H9 (cell line): ENCODE measurements around the gene RUBCN. TPM values are rescaled to one million over a fixed set of nuclear protein-coding genes. Genes with fewer than 3 reads are reported as not detected.
"Not testable (repeated sequence)": the region's sequence is repeated elsewhere in the genome, so short reads cannot be mapped to it uniquely, and the experiment has no call there.

ENCODE experiments used
- DNase-seq: peaks from one replicate; pipeline ENCODE4 v3.0.0-alpha.2; 2017
- H2AFZ ChIP-seq: one replicate; pipeline ENCODE4 v1.6.1; 2013; ENCODE audit warnings: mild to moderate bottlenecking, low read length, control low read depth, moderate library complexity
- H2AK5ac ChIP-seq: 2 replicates; pipeline ENCODE4 v1.6.1; 2013; ENCODE audit warnings: low read length, control low read depth, mixed read lengths; ENCODE audit not compliant: insufficient read length
- H2BK120ac ChIP-seq: one replicate; pipeline ENCODE4 v1.6.1; 2013; ENCODE audit warnings: low read depth, mild to moderate bottlenecking, low read length, control low read depth, inconsistent platforms; ENCODE audit not compliant: poor library complexity, severe bottlenecking
- H2BK12ac ChIP-seq: 2 replicates; pipeline ENCODE4 v1.6.1; 2013; ENCODE audit warnings: low read length, control low read depth, mixed read lengths, low read depth; ENCODE audit not compliant: insufficient read length
- H2BK15ac ChIP-seq: 2 replicates; pipeline ENCODE4 v1.6.1; 2013; ENCODE audit warnings: low read depth, low read length, control low read depth
- H2BK20ac ChIP-seq: one replicate; pipeline ENCODE4 v1.6.1; 2013; ENCODE audit warnings: low read depth, mild to moderate bottlenecking, low read length, control low read depth, inconsistent platforms; ENCODE audit not compliant: poor library complexity, severe bottlenecking
- H2BK5ac ChIP-seq: 2 replicates; pipeline ENCODE4 v1.6.1; 2013; ENCODE audit warnings: low read length, control low read depth, mixed read lengths; ENCODE audit not compliant: insufficient read length
- H3K14ac ChIP-seq: 2 replicates; pipeline ENCODE4 v1.6.1; 2013; ENCODE audit warnings: low read length, control low read depth; ENCODE audit not compliant: insufficient read depth
- H3K18ac ChIP-seq: 2 replicates; pipeline ENCODE4 v1.6.1; 2013; ENCODE audit warnings: low read depth, mild to moderate bottlenecking, mixed read lengths, low read length, control low read depth; ENCODE audit not compliant: insufficient read length
- H3K23ac ChIP-seq: 2 replicates; pipeline ENCODE4 v1.6.1; 2013; ENCODE audit warnings: low read length, control low read depth, mixed read lengths, low read depth; ENCODE audit not compliant: insufficient read length
- H3K23me2 ChIP-seq: 2 replicates; pipeline ENCODE4 v1.6.1; 2013; ENCODE audit warnings: low read depth, mild to moderate bottlenecking, mixed read lengths, low read length, control low read depth; ENCODE audit not compliant: insufficient read length, poor library complexity, severe bottlenecking
- H3K27ac ChIP-seq: 2 replicates; pipeline ENCODE4 v1.5.1; 2013; ENCODE audit warnings: low read length, control low read depth, mixed read lengths, low read depth; ENCODE audit not compliant: insufficient read length
- H3K27me3 ChIP-seq: 2 replicates; pipeline ENCODE4 v1.6.1; 2013; ENCODE audit warnings: low read length, control low read depth, inconsistent platforms; ENCODE audit not compliant: insufficient read depth
- H3K4ac ChIP-seq: 2 replicates; pipeline ENCODE4 v1.6.1; 2013; ENCODE audit warnings: low read depth, mild to moderate bottlenecking, control low read depth, inconsistent platforms, low read length, moderate library complexity
- H3K4me1 ChIP-seq: 2 replicates; pipeline ENCODE4 v1.6.1; 2013; ENCODE audit warnings: low read length, control low read depth, inconsistent platforms; ENCODE audit not compliant: insufficient read depth
- H3K4me2 ChIP-seq: 2 replicates; pipeline ENCODE4 v1.6.1; 2013; ENCODE audit warnings: low read length, control low read depth, mixed read lengths; ENCODE audit not compliant: insufficient read length, insufficient read depth
- H3K56ac ChIP-seq: 2 replicates; pipeline ENCODE4 v1.6.1; 2013; ENCODE audit warnings: low read depth, mild to moderate bottlenecking, mixed read lengths, low read length, control low read depth; ENCODE audit not compliant: insufficient read length
- H3K79me1 ChIP-seq: 2 replicates; pipeline ENCODE4 v1.6.1; 2013; ENCODE audit warnings: low read depth, mild to moderate bottlenecking, moderate library complexity, low read length, control low read depth, inconsistent platforms; ENCODE audit not compliant: insufficient read depth, poor library complexity, severe bottlenecking
- H3K79me2 ChIP-seq: 2 replicates; pipeline ENCODE4 v1.6.1; 2013; ENCODE audit warnings: low read length, control low read depth, inconsistent platforms; ENCODE audit not compliant: insufficient read depth
- H3K9ac ChIP-seq: 2 replicates; pipeline ENCODE4 v1.6.1; 2013; ENCODE audit warnings: low read length, control low read depth, mixed read lengths; ENCODE audit not compliant: insufficient read length; ENCODE audit errors: extremely low read depth
- H3K9me3 ChIP-seq: one replicate; pipeline ENCODE4 v1.6.1; 2013; ENCODE audit warnings: low read depth, low read length, inconsistent platforms; ENCODE audit not compliant: control insufficient read depth
- H3T11ph ChIP-seq: one replicate; pipeline ENCODE4 v1.6.1; 2013; ENCODE audit warnings: mild to moderate bottlenecking, low read length, control low read depth, inconsistent platforms
- H4K20me1 ChIP-seq: one replicate; pipeline ENCODE4 v1.6.1; 2013; ENCODE audit not compliant: control insufficient read depth, insufficient read length, insufficient read depth
- H4K5ac ChIP-seq: 2 replicates; pipeline ENCODE4 v1.6.1; 2013; ENCODE audit warnings: low read depth, mild to moderate bottlenecking, mixed read lengths, low read length, control low read depth; ENCODE audit not compliant: insufficient read length
- H4K8ac ChIP-seq: replicated peaks from 2 replicates; pipeline ENCODE4 v1.6.1; 2013; ENCODE audit warnings: low read length, control low read depth, mixed read lengths, low read depth; ENCODE audit not compliant: insufficient read length
- H4K91ac ChIP-seq: 2 replicates; pipeline ENCODE4 v1.6.1; 2013; ENCODE audit warnings: low read depth, mild to moderate bottlenecking, moderate library complexity, mixed read lengths, low read length, control low read depth; ENCODE audit not compliant: insufficient read length
- H3K27ac Mint-ChIP-seq, 3 experiments: 2 replicates in 2 of 3; 3 replicates in 1 of 3; pipeline ENCODE4 v1.8.0; 2020 to 2021; ENCODE audit warnings: mixed read lengths in 3 of 3, mild to moderate bottlenecking in 1 of 3, moderate library complexity in 1 of 3
- H3K27me3 Mint-ChIP-seq: 2 replicates; pipeline ENCODE4 v1.8.0; 2021; ENCODE audit warnings: low read depth, mild to moderate bottlenecking, moderate library complexity, mixed read lengths
- H3K36me3 Mint-ChIP-seq, 3 experiments: 2 replicates in 2 of 3; 3 replicates in 1 of 3; pipeline ENCODE4 v1.8.0; 2020 to 2021; ENCODE audit warnings: low read depth in 3 of 3, mixed read lengths in 3 of 3; ENCODE audit not compliant: insufficient read depth in 1 of 3
- H3K4me1 Mint-ChIP-seq, 2 experiments: 2 replicates each; pipeline ENCODE4 v1.8.0; 2020; ENCODE audit warnings: mixed read lengths in 2 of 2
- H3K4me3 Mint-ChIP-seq, 2 experiments: 2 replicates in 1 of 2; 3 replicates in 1 of 2; pipeline ENCODE4 v1.8.0; 2020 to 2021; ENCODE audit warnings: mild to moderate bottlenecking in 2 of 2, mixed read lengths in 2 of 2, moderate library complexity in 1 of 2
- H3K9me3 Mint-ChIP-seq, 2 experiments: 2 replicates in 1 of 2; 3 replicates in 1 of 2; pipeline ENCODE4 v1.8.0; 2020; ENCODE audit warnings: mild to moderate bottlenecking in 2 of 2, mixed read lengths in 2 of 2, moderate library complexity in 1 of 2
- whole genome bisulfite sequencing: extraction: QIAGEN DNeasy Blood & Tissue Kit; methylation state at CpG from one replicate; pipeline ENCODE4 v1.1.7; 2013; ENCODE audit warnings: missing lambda C conversion rate, low lambda C conversion rate, mixed read lengths; ENCODE audit not compliant: insufficient read length; ENCODE audit errors: extremely low coverage; 5-methylcytosine and 5-hydroxymethylcytosine counted together
- total RNA-seq: library from RNA; stranded (reverse); gene quantifications from 2 replicates; pipeline ENCODE4 v1.2.1, GENCODE V29; 2021
- TF ChIP-seq, protein P1 (sequence below): fragments of 200-600 bp; sonication (generic); conservative IDR thresholded peaks from 3 replicates; pipeline ENCODE4 v1.8.0; 2021; ENCODE audit warnings: antibody characterized with exemption, mild to moderate bottlenecking

The RUBCN gene
- total RNA-seq, 1 experiment from 2014 or later, result 17.7 TPM

- Histone ChIP-seq H3K23me2 (no peaks in the 10 kb centered on the region), H3K9me3 (no peaks in the 10 kb centered on the region), H3K27ac (no peak overlapping the region), H2AK5ac (no peak overlapping the region), H3K4me2 (no peak overlapping the region), H2BK5ac (no peak overlapping the region), H2AFZ (no peak overlapping the region), H2BK15ac (no peak overlapping the region), H3K23ac (no peak overlapping the region), H3K9ac (no peak overlapping the region), H3K56ac (no peak overlapping the region), H3K18ac (no peak overlapping the region), H3T11ph (no peak overlapping the region), H2BK12ac (no peak overlapping the region), H3K4me1 (no peaks in the 10 kb centered on the region; the same call in 1 of the 2 replicates), H3K14ac (no peak overlapping the region), H4K5ac (no peak overlapping the region), H2BK20ac (no peak overlapping the region), H3K79me1 (no peaks in the 10 kb centered on the region), H4K8ac (no peak overlapping the region), H3K79me2 (no peaks in the 10 kb centered on the region), H3K4ac (no peak overlapping the region), H3K27me3 (no peaks in the 10 kb centered on the region), H4K91ac (no peak overlapping the region), H2BK120ac (no peak overlapping the region), H4K20me1 (no peaks in the 10 kb centered on the region)
- H3K36me3 Mint-ChIP-seq, result peaks cover 0 to 11% (median 5%) of the 10 kb centered on the region in 3 experiments; a peak in 4 of 7 replicates
- H3K9me3 Mint-ChIP-seq, result peaks cover 5 to 8% of the 10 kb centered on the region in 2 experiments; a peak in 4 of 5 replicates
- no peak overlapping the region for H3K27ac Mint-ChIP-seq
- peaks cover 7 to 13% of the 10 kb centered on the region in 2 experiments for H3K4me1 Mint-ChIP-seq
- WGBS, result 100% methylated on average over 1 of the region's 8 CpGs
- TF ChIP-seq, protein P1, sequence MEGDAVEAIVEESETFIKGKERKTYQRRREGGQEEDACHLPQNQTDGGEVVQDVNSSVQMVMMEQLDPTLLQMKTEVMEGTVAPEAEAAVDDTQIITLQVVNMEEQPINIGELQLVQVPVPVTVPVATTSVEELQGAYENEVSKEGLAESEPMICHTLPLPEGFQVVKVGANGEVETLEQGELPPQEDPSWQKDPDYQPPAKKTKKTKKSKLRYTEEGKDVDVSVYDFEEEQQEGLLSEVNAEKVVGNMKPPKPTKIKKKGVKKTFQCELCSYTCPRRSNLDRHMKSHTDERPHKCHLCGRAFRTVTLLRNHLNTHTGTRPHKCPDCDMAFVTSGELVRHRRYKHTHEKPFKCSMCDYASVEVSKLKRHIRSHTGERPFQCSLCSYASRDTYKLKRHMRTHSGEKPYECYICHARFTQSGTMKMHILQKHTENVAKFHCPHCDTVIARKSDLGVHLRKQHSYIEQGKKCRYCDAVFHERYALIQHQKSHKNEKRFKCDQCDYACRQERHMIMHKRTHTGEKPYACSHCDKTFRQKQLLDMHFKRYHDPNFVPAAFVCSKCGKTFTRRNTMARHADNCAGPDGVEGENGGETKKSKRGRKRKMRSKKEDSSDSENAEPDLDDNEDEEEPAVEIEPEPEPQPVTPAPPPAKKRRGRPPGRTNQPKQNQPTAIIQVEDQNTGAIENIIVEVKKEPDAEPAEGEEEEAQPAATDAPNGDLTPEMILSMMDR, result no peak
- no peaks in the 10 kb centered on the region for H3K27me3 Mint-ChIP-seq
- no peak for DNase-seq
- no peak overlapping the region for H3K4me3 Mint-ChIP-seq
Measured at GRCh38 chr3:197728487-197728886, 8.2 kb downstream of the RUBCN start.

- not testable (repeated sequence) for H3K27me3 Mint-ChIP-seq, H3K79me2 ChIP-seq, H3K4me3 Mint-ChIP-seq
Measured at GRCh38 chr3:197727878-197728277, 8.8 kb downstream of the RUBCN start.

More at GRCh38 chr3:197727878-197728277, 8.8 kb downstream of the RUBCN start:
- H2BK12ac ChIP-seq, H3K4me1 ChIP-seq, H2BK15ac ChIP-seq, H3K23me2 ChIP-seq, H4K91ac ChIP-seq, H3T11ph ChIP-seq, H3K9ac ChIP-seq, H3K4ac ChIP-seq, H3K9me3 ChIP-seq, H3K27ac ChIP-seq, H2AFZ ChIP-seq, H2AK5ac ChIP-seq, H2BK5ac ChIP-seq, H4K20me1 ChIP-seq, H4K5ac ChIP-seq, H3K14ac ChIP-seq, H4K8ac ChIP-seq, H3K27me3 ChIP-seq, DNase-seq, H2BK20ac ChIP-seq, H3K4me2 ChIP-seq, H3K79me1 ChIP-seq, H2BK120ac ChIP-seq, H3K27ac Mint-ChIP-seq, H3K56ac ChIP-seq, H3K23ac ChIP-seq, H3K18ac ChIP-seq: not testable (repeated sequence)
- no CpG with 5 or more reads among the region's 3 CpGs for WGBS
- peaks cover 7 to 13% of the 10 kb centered on the region in 2 experiments for H3K9me3 Mint-ChIP-seq
- H3K36me3 Mint-ChIP-seq, result peaks cover 3 to 13% (median 6%) of the 10 kb centered on the region in 3 experiments
- H3K4me1 Mint-ChIP-seq, result peaks cover 7 to 13% of the 10 kb centered on the region in 2 experiments
